ENCODE measurements around the gene CRYM. TPM values are rescaled to one million over a fixed set of nuclear protein-coding genes. Genes with fewer than 3 reads are reported as not detected.

The CRYM gene
- total RNA-seq, 3 donors from 2014 or later (not counting 1 experiment from before 2014, with no cell fraction given): not detected

DNA sequence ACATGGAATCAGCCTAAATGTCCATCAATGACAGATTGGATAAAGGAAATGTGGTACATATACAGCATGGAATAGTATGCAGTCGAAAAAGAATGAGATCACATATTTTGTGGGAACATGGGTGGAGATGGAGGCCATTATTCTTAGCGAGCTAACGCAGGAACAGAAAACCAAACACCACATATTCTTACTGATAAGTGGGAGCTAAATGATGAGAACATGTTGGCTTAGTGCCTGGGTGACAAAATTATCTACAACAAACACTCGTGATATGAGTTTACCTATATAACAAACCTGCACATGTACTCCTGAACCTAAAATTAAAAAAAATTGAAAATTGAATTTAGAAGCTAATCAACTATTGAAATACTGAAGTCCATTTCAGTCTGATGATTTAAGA, 38.4 kb downstream of the CRYM start:
- Histone ChIP-seq H3K4me3 (ENCODE audit: low read length) (no peak overlapping the region), H3K9me3 (ENCODE audit: control insufficient read depth, insufficient read depth, low read length) (no peaks in the 10 kb centered on the region), H3K27ac (ENCODE audit: low read length) (no peak overlapping the region), H3K4me1 (ENCODE audit: control insufficient read depth, insufficient read depth, low read length) (no peaks in the 10 kb centered on the region), H3K27me3 (ENCODE audit: control insufficient read depth, insufficient read depth, low read length) (peaks cover 1% of the 10 kb centered on the region), H3K36me3 (ENCODE audit: control insufficient read depth, insufficient read depth, low read length) (no peaks in the 10 kb centered on the region)
- 70% methylated on average over 1 of the region's 4 CpGs for WGBS (ENCODE audit: insufficient coverage)
- ATAC-seq (no peak), DNase-seq (no peak)
- H3K27ac Mint-ChIP-seq: no peak overlapping the region
- no peak overlapping the region for H3K4me3 Mint-ChIP-seq
- TF ChIP-seq, protein P1, sequence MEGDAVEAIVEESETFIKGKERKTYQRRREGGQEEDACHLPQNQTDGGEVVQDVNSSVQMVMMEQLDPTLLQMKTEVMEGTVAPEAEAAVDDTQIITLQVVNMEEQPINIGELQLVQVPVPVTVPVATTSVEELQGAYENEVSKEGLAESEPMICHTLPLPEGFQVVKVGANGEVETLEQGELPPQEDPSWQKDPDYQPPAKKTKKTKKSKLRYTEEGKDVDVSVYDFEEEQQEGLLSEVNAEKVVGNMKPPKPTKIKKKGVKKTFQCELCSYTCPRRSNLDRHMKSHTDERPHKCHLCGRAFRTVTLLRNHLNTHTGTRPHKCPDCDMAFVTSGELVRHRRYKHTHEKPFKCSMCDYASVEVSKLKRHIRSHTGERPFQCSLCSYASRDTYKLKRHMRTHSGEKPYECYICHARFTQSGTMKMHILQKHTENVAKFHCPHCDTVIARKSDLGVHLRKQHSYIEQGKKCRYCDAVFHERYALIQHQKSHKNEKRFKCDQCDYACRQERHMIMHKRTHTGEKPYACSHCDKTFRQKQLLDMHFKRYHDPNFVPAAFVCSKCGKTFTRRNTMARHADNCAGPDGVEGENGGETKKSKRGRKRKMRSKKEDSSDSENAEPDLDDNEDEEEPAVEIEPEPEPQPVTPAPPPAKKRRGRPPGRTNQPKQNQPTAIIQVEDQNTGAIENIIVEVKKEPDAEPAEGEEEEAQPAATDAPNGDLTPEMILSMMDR (IDR thresholded peaks at IDR 0.05): no peak
- H3K36me3 Mint-ChIP-seq: no peaks in the 10 kb centered on the region
- H3K4me1 Mint-ChIP-seq: no peaks in the 10 kb centered on the region
- H3K9me3 Mint-ChIP-seq: no peaks in the 10 kb centered on the region
- H3K27me3 Mint-ChIP-seq (ENCODE audit: low read depth in 2 of 2): peaks cover 10 to 14% of the 10 kb centered on the region in 2 donors
- intact Hi-C loops (cut with micrococcal nuclease): no loop called here

DNA sequence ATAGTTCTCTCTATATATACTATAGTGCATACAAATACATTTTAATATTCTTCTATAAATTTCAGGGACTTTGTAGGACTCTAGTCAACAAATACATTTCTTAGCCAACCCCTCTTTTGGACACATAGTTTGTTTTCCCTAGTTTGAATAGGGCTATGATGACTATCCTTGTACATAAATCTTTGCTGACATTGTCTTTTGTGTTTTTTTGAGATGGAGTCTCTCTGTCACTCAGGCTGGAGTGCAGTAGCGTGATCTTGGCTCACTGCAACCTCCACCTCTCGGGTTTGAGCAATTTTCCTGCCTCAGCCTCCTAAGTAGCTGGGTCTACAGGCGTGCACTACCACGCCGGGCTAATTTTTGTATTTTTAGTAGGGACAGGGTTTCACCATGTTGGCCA, 41.3 kb downstream of the CRYM start:
- Mint-ChIP-seq H3K4me1 (no peaks in the 10 kb centered on the region), H3K9me3 (no peaks in the 10 kb centered on the region), H3K4me3 (no peak overlapping the region), H3K27ac (no peak overlapping the region), H3K27me3 (ENCODE audit: low read depth in 2 of 2) (peaks cover 16 to 30% of the 10 kb centered on the region in 2 donors), H3K36me3 (no peaks in the 10 kb centered on the region)
- DNase-seq (no peak), ATAC-seq (no peak)
- WGBS (ENCODE audit: insufficient coverage): 83% methylated on average over 5 of the region's 5 CpGs
- TF ChIP-seq, protein P1 (IDR thresholded peaks at IDR 0.05): no peak
- Histone ChIP-seq H3K27me3 (ENCODE audit: control insufficient read depth, insufficient read depth, low read length) (peaks cover 3% of the 10 kb centered on the region), H3K4me3 (ENCODE audit: low read length) (no peak overlapping the region), H3K4me1 (ENCODE audit: control insufficient read depth, insufficient read depth, low read length) (no peaks in the 10 kb centered on the region), H3K36me3 (ENCODE audit: control insufficient read depth, insufficient read depth, low read length) (no peaks in the 10 kb centered on the region), H3K27ac (ENCODE audit: low read length) (no peak overlapping the region), H3K9me3 (ENCODE audit: control insufficient read depth, insufficient read depth, low read length) (no peaks in the 10 kb centered on the region)
- intact Hi-C loops (cut with micrococcal nuclease): no loop called here

DNA sequence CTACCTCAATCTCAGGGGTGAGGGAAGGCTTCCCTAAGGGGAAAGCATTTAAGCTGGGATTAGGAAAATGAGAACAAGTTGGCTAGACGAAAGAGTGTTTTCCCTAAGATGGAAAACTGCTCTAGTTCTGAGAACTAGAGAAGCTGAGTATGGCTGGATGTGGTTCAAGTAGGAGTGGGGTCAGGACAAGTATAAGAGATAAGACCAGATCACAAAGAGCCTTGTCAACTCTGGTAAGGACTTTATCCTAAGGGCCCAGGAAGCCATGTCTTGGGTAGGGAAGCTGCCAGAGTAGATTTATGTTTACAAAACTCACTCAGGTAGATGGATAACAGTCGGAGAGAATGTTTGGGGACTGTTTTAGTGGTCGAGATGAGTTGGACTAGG, 42.9 kb downstream of the CRYM start:
- no peaks in the 10 kb centered on the region for H3K9me3 Mint-ChIP-seq
- no peaks in the 10 kb centered on the region for H3K36me3 Mint-ChIP-seq
- peaks cover 19 to 38% of the 10 kb centered on the region in 2 donors for H3K27me3 Mint-ChIP-seq (ENCODE audit: low read depth in 2 of 2)
- no peak overlapping the region for H3K4me3 Mint-ChIP-seq
- ATAC-seq (no peak), DNase-seq (no peak)
- TF ChIP-seq, protein P1 (IDR thresholded peaks at IDR 0.05): no peak
- Histone ChIP-seq H3K27me3 (ENCODE audit: control insufficient read depth, insufficient read depth, low read length) (peaks cover 3% of the 10 kb centered on the region), H3K27ac (ENCODE audit: low read length) (no peak overlapping the region), H3K36me3 (ENCODE audit: control insufficient read depth, insufficient read depth, low read length) (no peaks in the 10 kb centered on the region), H3K9me3 (ENCODE audit: control insufficient read depth, insufficient read depth, low read length) (no peaks in the 10 kb centered on the region), H3K4me3 (ENCODE audit: low read length) (no peak overlapping the region), H3K4me1 (ENCODE audit: control insufficient read depth, insufficient read depth, low read length) (no peaks in the 10 kb centered on the region)
- WGBS (ENCODE audit: insufficient coverage): 85% methylated on average over 3 of the region's 3 CpGs
- no peak overlapping the region for H3K27ac Mint-ChIP-seq
- intact Hi-C loops (cut with micrococcal nuclease): no loop called here
- H3K4me1 Mint-ChIP-seq: no peaks in the 10 kb centered on the region

DNA sequence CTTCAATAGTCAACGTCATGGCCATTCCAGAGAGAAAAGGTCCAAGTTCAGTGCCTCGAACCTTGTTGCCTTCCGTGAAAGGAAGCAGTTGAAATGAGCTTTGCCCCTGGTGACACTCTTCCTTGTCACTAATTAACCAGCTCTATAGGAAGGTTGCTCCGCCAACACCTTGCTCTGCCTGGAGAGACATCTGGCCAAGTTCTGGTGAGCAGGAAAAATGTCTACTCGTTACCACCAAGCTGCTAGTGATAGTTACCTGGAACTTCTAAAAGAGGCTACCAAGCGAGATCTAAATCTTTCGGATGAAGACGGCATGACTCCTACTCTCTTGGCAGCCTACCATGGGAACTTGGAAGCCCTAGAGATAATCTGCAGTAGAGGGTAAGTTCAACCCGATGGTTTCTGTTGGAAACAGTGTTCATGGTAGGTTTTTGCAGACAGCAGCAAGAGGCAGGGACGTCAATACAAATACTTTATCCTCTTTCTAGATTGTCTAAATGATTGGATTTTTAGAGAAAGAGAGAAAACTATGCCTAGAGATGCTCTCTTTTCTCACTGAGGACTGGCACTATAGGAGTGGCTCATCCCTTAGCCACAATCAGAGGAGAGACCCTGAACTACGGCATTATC, 44.5 kb downstream of the CRYM start, which contains the start of gene ANKS4B:
Gene ANKS4B, plus strand, starts transcription at position 179 of the 630 bp plus-strand sequence. Its CDS starts 39 bp downstream, at position 218.
- intact Hi-C loops (cut with micrococcal nuclease): no loop called here
- Histone ChIP-seq H3K36me3 (ENCODE audit: control insufficient read depth, insufficient read depth, low read length) (no peaks in the 10 kb centered on the region), H3K9me3 (ENCODE audit: control insufficient read depth, insufficient read depth, low read length) (no peaks in the 10 kb centered on the region), H3K27ac (ENCODE audit: low read length) (no peak within 1 kb of the TSS), H3K27me3 (ENCODE audit: control insufficient read depth, insufficient read depth, low read length) (peaks cover 3% of the 10 kb centered on the region), H3K4me1 (ENCODE audit: control insufficient read depth, insufficient read depth, low read length) (no peaks in the 10 kb centered on the region), H3K4me3 (ENCODE audit: low read length) (no peak within 1 kb of the TSS)
- H3K4me3 Mint-ChIP-seq: no peak within 1 kb of the TSS
- H3K27ac Mint-ChIP-seq: no peak within 1 kb of the TSS
- no peaks in the 10 kb centered on the region for H3K9me3 Mint-ChIP-seq
- H3K4me1 Mint-ChIP-seq: no peaks in the 10 kb centered on the region
- ATAC-seq (no peak), DNase-seq (no peak)
- no peaks in the 10 kb centered on the region for H3K36me3 Mint-ChIP-seq
- WGBS (ENCODE audit: insufficient coverage): 92% methylated on average over 9 of the region's 11 CpGs
- TF ChIP-seq, protein P1 (IDR thresholded peaks at IDR 0.05): no peak
- peaks cover 28 to 48% of the 10 kb centered on the region in 2 donors for H3K27me3 Mint-ChIP-seq (ENCODE audit: low read depth in 2 of 2)

Data from natural killer cell (primary cell).